ENCODE data around the gene PRKAB1. TPM values are rescaled to one million over a fixed set of nuclear protein-coding genes. Genes with fewer than 3 reads are reported as not detected.

PRKAB1 gene
- total RNA-seq, 1 donor from 2014 or later = 12.2 TPM

- intact Hi-C loops (cut with DNase I) = no loop called here
- DNase-seq (ENCODE audit: low spot score) = no peak
These were observed 14.1 kb downstream of the PRKAB1 start for GRCh38 chr12:119681728-119682638.

GRCh38 chr12:119682639-119683252 is 14.8 kb downstream of the PRKAB1 start:
- intact Hi-C loops (cut with DNase I) = no loop called here
- DNase-seq (ENCODE audit: low spot score) = no peak

- intact Hi-C loops (cut with DNase I) = no loop called here
These were observed 15.5 kb downstream of the PRKAB1 start for GRCh38 chr12:119683413-119683812.

GRCh38 chr12:119683816-119684215 is 15.9 kb downstream of the PRKAB1 start:
- no peak for DNase-seq (ENCODE audit: low spot score)
- intact Hi-C loops (cut with DNase I) = no loop called here

More at GRCh38 chr12:119683413-119683812, 15.5 kb downstream of the PRKAB1 start:
- no peak for DNase-seq (ENCODE audit: low spot score)

- intact Hi-C loops (cut with DNase I) = no loop called here
- no peak for DNase-seq (ENCODE audit: low spot score)
These were observed 16.9 kb downstream of the PRKAB1 start for GRCh38 chr12:119684711-119685369.

- DNase-seq (ENCODE audit: low spot score) = no peak
- intact Hi-C loops (cut with DNase I) = no loop called here
These were observed 17.4 kb downstream of the PRKAB1 start for GRCh38 chr12:119685375-119685774.

- intact Hi-C loops (cut with DNase I) = no loop called here
- DNase-seq (ENCODE audit: low spot score) = no peak
These were observed 18.4 kb downstream of the PRKAB1 start for GRCh38 chr12:119686355-119686754.

- intact Hi-C loops (cut with DNase I) = no loop called here
- DNase-seq (ENCODE audit: low spot score) = no peak
These were observed 18.8 kb downstream of the PRKAB1 start for GRCh38 chr12:119686776-119687175.

GRCh38 chr12:119687406-119687805 is 19.5 kb downstream of the PRKAB1 start:
- no peak for DNase-seq (ENCODE audit: low spot score)
- intact Hi-C loops (cut with DNase I) = no loop called here

- DNase-seq (ENCODE audit: low spot score) = no peak
- intact Hi-C loops (cut with DNase I) = no loop called here
These were observed 19.9 kb downstream of the PRKAB1 start for GRCh38 chr12:119687879-119688278.

- no peak for DNase-seq (ENCODE audit: low spot score)
- intact Hi-C loops (cut with DNase I) = no loop called here
These were observed 22.1 kb downstream of the PRKAB1 start for GRCh38 chr12:119689935-119690500.

GRCh38 chr12:119691202-119691810 is 23.4 kb downstream of the PRKAB1 start:
- intact Hi-C loops (cut with DNase I) = no loop called here
- no peak for DNase-seq (ENCODE audit: low spot score)

- DNase-seq (ENCODE audit: low spot score) = no peak
- intact Hi-C loops (cut with DNase I) = loop anchor here (2.0 kb wide), 1 partner anchor 20 kb away; no protein-coding TSS in a partner anchor
These were observed 24.5 kb downstream of the PRKAB1 start for GRCh38 chr12:119692410-119692809.

GRCh38 chr12:119692997-119693396 is 25.1 kb downstream of the PRKAB1 start:
- DNase-seq (ENCODE audit: low spot score) = no peak
- intact Hi-C loops (cut with DNase I) = loop anchor here (2.0 kb wide), 1 partner anchor 20 kb away; no protein-coding TSS in a partner anchor

GRCh38 chr12:119693511-119693910 is 25.6 kb downstream of the PRKAB1 start:
- DNase-seq (ENCODE audit: low spot score) = no peak
- intact Hi-C loops (cut with DNase I) = loop anchor here (2.0 kb wide), 1 partner anchor 21 kb away; no protein-coding TSS in a partner anchor

GRCh38 chr12:119694111-119694510 is 26.2 kb downstream of the PRKAB1 start:
- intact Hi-C loops (cut with DNase I) = no loop called here
- DNase-seq (ENCODE audit: low spot score) = no peak

GRCh38 chr12:119695034-119695433 is 27.1 kb downstream of the PRKAB1 start:
- intact Hi-C loops (cut with DNase I) = no loop called here
- DNase-seq (ENCODE audit: low spot score) = no peak

- intact Hi-C loops (cut with DNase I) = no loop called here
- no peak for DNase-seq (ENCODE audit: low spot score)
These were observed 29.0 kb downstream of the PRKAB1 start for GRCh38 chr12:119696943-119697342.

GRCh38 chr12:119699199-119699760 is 31.3 kb downstream of the PRKAB1 start:
- intact Hi-C loops (cut with DNase I) = no loop called here
- DNase-seq (ENCODE audit: low spot score) = no peak

All from cardiac septum (tissue), 1 donor.